GM04503 (cell line): ENCODE results near the gene SFI1.

Experiments
- DNase-seq: peaks from one replicate; pipeline ENCODE4 v3.0.0-alpha.2; 2012; ENCODE audit warnings: low read depth

The SFI1 gene

GRCh38 chr22:31639436-31640039 lies 143.2 kb downstream of the SFI1 start:
- DNase-seq, result no peak

- DNase-seq, result peak; percentile 96
These were observed 150.1 kb downstream of the SFI1 start for GRCh38 chr22:31646186-31647019.

GRCh38 chr22:31647066-31647465 lies 150.7 kb downstream of the SFI1 start:
- DNase-seq, result no peak

- peak; percentile 94 for DNase-seq
These were observed 151.4 kb downstream of the SFI1 start for GRCh38 chr22:31647523-31648320.

- DNase-seq, result peak; percentile 70
These were observed 154.1 kb downstream of the SFI1 start for GRCh38 chr22:31650391-31650790.

- DNase-seq, result no peak
These were observed 155.3 kb downstream of the SFI1 start for GRCh38 chr22:31651664-31652063.

- DNase-seq, result no peak
These were observed 155.8 kb downstream of the SFI1 start for GRCh38 chr22:31652088-31652487.

GRCh38 chr22:31652911-31653684 lies 156.8 kb downstream of the SFI1 start:
- DNase-seq, result no peak

GRCh38 chr22:31653944-31654343 lies 157.6 kb downstream of the SFI1 start:
- DNase-seq, result no peak

GRCh38 chr22:31654408-31654807 lies 158.1 kb downstream of the SFI1 start:
- no peak for DNase-seq

- DNase-seq, result no peak
These were observed 162.9 kb downstream of the SFI1 start for GRCh38 chr22:31659246-31659645.

GRCh38 chr22:31660860-31661341 lies 164.6 kb downstream of the SFI1 start:
- DNase-seq, result peak; percentile 61

GRCh38 chr22:31661851-31662667 lies 165.7 kb downstream of the SFI1 start, which contains the start of gene PISD:
Gene PISD (minus strand): TSS chr22:31662215. CDS start chr22:31662208, 7 bp downstream.
- DNase-seq, result peak; percentile 63

- no peak for DNase-seq
These were observed 166.3 kb downstream of the SFI1 start for GRCh38 chr22:31662668-31663037.
